Gastrocnemius medialis (tissue), 4 donors: ENCODE data around the gene ZPLD1. TPM values are rescaled to one million over a fixed set of nuclear protein-coding genes. Genes with fewer than 3 reads are reported as not detected.

ENCODE experiments used
- ATAC-seq, 2 donors: fragments of 150-250 bp; one replicate each; pipeline ENCODE4 v1.9.1; 2016
- DNase-seq, 2 donors: peaks; one replicate each; pipeline ENCODE4 v3.0.0-alpha.2; 2019
- H3K27ac ChIP-seq, 4 donors: fragments of 200-600 bp; sonication (generic); 1 replicate in 1 of 4; 2 replicates in 3 of 4; pipeline ENCODE4 v1.5.1; 2016 to 2018; ENCODE audit warnings: mild to moderate bottlenecking in 2 of 4, moderate library complexity in 1 of 4
- H3K27me3 ChIP-seq, 3 donors: fragments of 200-600 bp; sonication (generic) in 2 of 3; 1 replicate in 1 of 3; 2 replicates in 2 of 3; pipeline versions ENCODE4 v1.5.1 to v1.6.0; 2016 to 2019; ENCODE audit warnings: mild to moderate bottlenecking in 1 of 3, moderate library complexity in 1 of 3
- H3K36me3 ChIP-seq, 2 donors: fragments of 200-600 bp; sonication (generic) in 1 of 2; one replicate each; pipeline ENCODE4 v1.5.1; 2017 to 2018
- H3K4me1 ChIP-seq, 2 donors: fragments of 200-600 bp; sonication (generic) in 1 of 2; one replicate each; pipeline ENCODE4 v1.5.1; 2016 to 2017; ENCODE audit warnings: mild to moderate bottlenecking in 2 of 2
- H3K4me3 ChIP-seq, 4 donors: fragments of 200-600 bp; sonication (generic) in 3 of 4; 1 replicate in 1 of 4; 2 replicates in 3 of 4; pipeline ENCODE4 v1.5.1; 2016 to 2019; ENCODE audit warnings: mild to moderate bottlenecking in 2 of 4
- H3K9me3 ChIP-seq, 3 donors: fragments of 200-600 bp; sonication (generic) in 2 of 3; 1 replicate in 1 of 3; 2 replicates in 2 of 3; pipeline ENCODE4 v1.5.1; 2016 to 2019
- POLR2A ChIP-seq, 2 donors: fragments of 450-650 bp; IDR thresholded peaks; one replicate each; pipeline ENCODE4 v1.6.1; 2017; ENCODE audit warnings: antibody characterized with exemption in 2 of 2, mild to moderate bottlenecking in 2 of 2, moderate library complexity in 2 of 2
- in situ Hi-C, 4 donors: fragments of 200-750 bp; cut with MboI; loops; one replicate each; pipeline versions ENCODE4 v1.15.0 to v1.8.0; 2017; ENCODE audit warnings: low sequenced_read_pairs in 4 of 4
- intact Hi-C: fragments of 100-400 bp; cut with DNase I; formaldehyde crosslinking; loops from one replicate; pipeline ENCODE4 v1.15.1; 2023; ENCODE audit warnings: low total_unique reads
- total RNA-seq, 4 donors: library from RNA; depleted of rRNA; stranded (reverse); fragments of >200 nt; gene quantifications; one replicate each; pipeline versions ENCODE4 v1.1.0 to v1.2.3, GENCODE V29; 2016
- TF ChIP-seq, protein P1 (sequence below), 5 experiments: fragments of 450-650 bp in 3 of 5; fragments of 200-600 bp in 2 of 5; sonication (generic) in 2 of 5; IDR thresholded peaks in 4 of 5; conservative IDR thresholded peaks in 1 of 5; 1 replicate in 4 of 5; 2 replicates in 1 of 5; pipeline ENCODE4 v1.5.1; 2016 to 2019; ENCODE audit warnings: antibody characterized with exemption in 5 of 5, mild to moderate bottlenecking in 3 of 5, moderate library complexity in 3 of 5

The ZPLD1 gene
- total RNA-seq, 4 donors from 2014 or later, result 0.07 to 0.09 TPM; not detected in 2

DNA sequence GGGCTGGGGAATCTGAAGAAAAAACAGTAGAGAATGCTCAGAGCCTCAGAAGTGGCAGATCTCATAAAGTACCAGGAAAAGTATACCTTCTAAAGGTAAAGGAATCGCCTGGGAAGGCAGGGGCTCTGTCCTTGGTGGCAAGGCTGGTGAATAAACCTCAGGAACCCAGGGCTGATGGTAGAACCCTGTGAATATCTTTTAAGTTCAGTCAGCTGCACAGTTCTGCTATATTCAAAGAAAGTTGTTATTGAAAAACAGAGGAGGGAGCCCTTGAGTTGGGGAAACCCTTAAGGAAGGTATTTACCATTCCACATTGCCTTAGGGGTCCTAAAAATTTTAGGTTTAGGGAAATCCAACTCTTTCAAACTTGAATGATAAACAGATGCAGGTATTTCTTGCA lies 31.2 kb downstream of the ZPLD1 start:
- in situ Hi-C loops (no loop called here), intact Hi-C loops (no loop called here)
- no peak for TF ChIP-seq POLR2A (IDR thresholded peaks at IDR 0.05)
- TF ChIP-seq, protein P1, sequence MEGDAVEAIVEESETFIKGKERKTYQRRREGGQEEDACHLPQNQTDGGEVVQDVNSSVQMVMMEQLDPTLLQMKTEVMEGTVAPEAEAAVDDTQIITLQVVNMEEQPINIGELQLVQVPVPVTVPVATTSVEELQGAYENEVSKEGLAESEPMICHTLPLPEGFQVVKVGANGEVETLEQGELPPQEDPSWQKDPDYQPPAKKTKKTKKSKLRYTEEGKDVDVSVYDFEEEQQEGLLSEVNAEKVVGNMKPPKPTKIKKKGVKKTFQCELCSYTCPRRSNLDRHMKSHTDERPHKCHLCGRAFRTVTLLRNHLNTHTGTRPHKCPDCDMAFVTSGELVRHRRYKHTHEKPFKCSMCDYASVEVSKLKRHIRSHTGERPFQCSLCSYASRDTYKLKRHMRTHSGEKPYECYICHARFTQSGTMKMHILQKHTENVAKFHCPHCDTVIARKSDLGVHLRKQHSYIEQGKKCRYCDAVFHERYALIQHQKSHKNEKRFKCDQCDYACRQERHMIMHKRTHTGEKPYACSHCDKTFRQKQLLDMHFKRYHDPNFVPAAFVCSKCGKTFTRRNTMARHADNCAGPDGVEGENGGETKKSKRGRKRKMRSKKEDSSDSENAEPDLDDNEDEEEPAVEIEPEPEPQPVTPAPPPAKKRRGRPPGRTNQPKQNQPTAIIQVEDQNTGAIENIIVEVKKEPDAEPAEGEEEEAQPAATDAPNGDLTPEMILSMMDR (IDR thresholded peaks at IDR 0.05 in 4 of 5, conservative IDR thresholded peaks at IDR 0.05 in 1 of 5), result no peak
- Histone ChIP-seq H3K4me1 (no peaks in the 10 kb centered on the region), H3K27me3 (no peaks in the 10 kb centered on the region), H3K9me3 (no peaks in the 10 kb centered on the region), H3K27ac (no peak overlapping the region), H3K36me3 (no peaks in the 10 kb centered on the region), H3K4me3 (no peak overlapping the region)
- ATAC-seq (no peak), DNase-seq (no peak)

DNA sequence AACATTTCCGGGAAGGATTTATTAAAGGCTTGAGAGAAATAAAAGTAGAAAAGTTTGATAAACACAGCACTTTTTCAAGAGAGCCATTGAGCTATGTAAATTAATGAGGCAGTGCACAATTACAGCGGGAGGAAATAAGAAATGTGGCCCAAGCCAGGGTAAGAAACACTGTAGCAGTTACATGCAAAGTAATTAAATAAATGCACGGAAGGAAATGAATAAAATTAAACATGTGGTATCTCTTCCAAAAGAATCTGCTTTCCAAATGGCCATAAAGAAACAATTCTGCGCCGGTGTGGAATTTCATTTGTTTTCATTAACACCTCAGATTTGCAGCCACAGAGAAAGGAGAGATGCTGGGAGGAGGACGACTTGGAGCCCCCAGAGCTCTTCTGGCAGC lies 35.3 kb downstream of the ZPLD1 start:
- Histone ChIP-seq H3K27me3 (no peaks in the 10 kb centered on the region), H3K4me3 (no peak overlapping the region), H3K9me3 (no peaks in the 10 kb centered on the region), H3K36me3 (no peaks in the 10 kb centered on the region), H3K4me1 (no peaks in the 10 kb centered on the region), H3K27ac (no peak overlapping the region)
- DNase-seq (no peak), ATAC-seq (no peak)
- TF ChIP-seq, protein P1 (IDR thresholded peaks at IDR 0.05 in 4 of 5, conservative IDR thresholded peaks at IDR 0.05 in 1 of 5), result no peak
- TF ChIP-seq POLR2A (IDR thresholded peaks at IDR 0.05), result no peak
- in situ Hi-C loops, result no loop called here
- intact Hi-C loops, result no loop called here

DNA sequence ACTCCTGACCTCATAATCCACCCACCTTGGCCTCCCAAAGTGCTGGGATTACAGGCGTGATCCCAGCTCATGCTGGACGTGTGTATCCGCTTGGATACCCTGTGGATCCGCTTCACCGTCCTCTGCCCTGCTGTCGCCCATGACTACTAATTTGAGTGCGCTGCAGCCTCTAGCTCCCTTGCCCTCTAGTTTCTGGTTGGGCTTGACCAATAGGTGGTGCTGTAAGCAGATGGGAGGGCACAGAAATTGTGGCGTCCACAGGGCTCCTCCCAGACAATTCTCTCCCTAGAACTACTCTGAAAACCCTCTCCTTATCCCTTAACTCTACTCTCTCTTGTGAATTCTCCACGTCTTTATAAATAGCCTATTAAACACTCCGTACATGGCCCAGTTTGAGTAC lies 36.2 kb downstream of the ZPLD1 start:
- Histone ChIP-seq H3K27ac (no peak overlapping the region), H3K9me3 (no peaks in the 10 kb centered on the region), H3K4me1 (no peaks in the 10 kb centered on the region), H3K27me3 (no peaks in the 10 kb centered on the region), H3K36me3 (no peaks in the 10 kb centered on the region), H3K4me3 (no peak overlapping the region)
- no peak for DNase-seq
- in situ Hi-C loops, result no loop called here
- intact Hi-C loops, result no loop called here
- ATAC-seq, result no peak
- no peak for TF ChIP-seq POLR2A (IDR thresholded peaks at IDR 0.05)
- TF ChIP-seq, protein P1 (IDR thresholded peaks at IDR 0.05 in 4 of 5, conservative IDR thresholded peaks at IDR 0.05 in 1 of 5), result no peak

DNA sequence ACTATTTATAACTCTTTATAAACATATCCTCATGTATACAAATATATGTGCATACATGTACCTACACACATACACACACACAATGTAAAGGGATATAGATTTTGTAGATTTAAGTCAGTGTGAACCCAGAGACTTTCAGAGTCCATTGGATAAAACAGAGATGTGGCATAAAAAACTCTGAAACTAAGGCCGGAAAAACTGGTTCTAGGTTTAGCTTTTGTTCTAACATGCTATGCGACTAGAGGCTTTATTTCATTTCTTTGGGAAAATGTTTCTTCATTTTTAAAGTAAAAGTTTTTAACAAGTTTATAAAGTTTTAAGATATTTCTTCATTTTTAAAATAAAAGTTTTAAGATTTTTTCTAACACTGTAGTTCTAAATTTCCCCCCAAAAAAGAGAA lies 36.7 kb downstream of the ZPLD1 start:
- no peak overlapping the region for H3K27ac ChIP-seq
- TF ChIP-seq POLR2A (IDR thresholded peaks at IDR 0.05), result no peak
- TF ChIP-seq, protein P1 (IDR thresholded peaks at IDR 0.05 in 4 of 5, conservative IDR thresholded peaks at IDR 0.05 in 1 of 5), result no peak
- intact Hi-C loops (no loop called here), in situ Hi-C loops (no loop called here)
- no peak overlapping the region for H3K4me3 ChIP-seq
- ATAC-seq, result no peak
- no peak for DNase-seq
- H3K4me1 ChIP-seq, result no peaks in the 10 kb centered on the region
- H3K9me3 ChIP-seq, result no peaks in the 10 kb centered on the region
- no peaks in the 10 kb centered on the region for H3K27me3 ChIP-seq
- H3K36me3 ChIP-seq, result no peaks in the 10 kb centered on the region

DNA sequence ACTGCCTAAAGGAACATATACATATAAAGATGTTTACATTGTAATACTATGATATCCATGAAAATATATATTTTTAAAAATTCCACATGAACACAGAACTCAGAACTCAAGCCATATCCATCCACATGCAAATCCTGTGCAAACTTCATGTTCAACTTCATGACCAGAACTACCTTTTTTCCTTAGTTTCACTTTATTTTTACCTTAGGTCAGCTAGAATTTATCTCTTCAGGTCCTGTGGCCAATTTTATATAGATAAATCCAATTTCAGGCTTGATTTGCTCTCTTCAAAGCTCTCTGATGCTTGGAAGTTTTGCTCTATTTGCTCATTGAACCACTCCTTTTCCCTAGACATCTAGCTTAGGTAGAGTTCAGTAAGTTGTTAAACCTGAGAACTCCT lies 38.8 kb downstream of the ZPLD1 start:
- in situ Hi-C loops, result no loop called here
- H3K4me3 ChIP-seq, result no peak overlapping the region
- DNase-seq (no peak), ATAC-seq (no peak)
- no peaks in the 10 kb centered on the region for H3K27me3 ChIP-seq
- TF ChIP-seq, protein P1 (IDR thresholded peaks at IDR 0.05 in 4 of 5, conservative IDR thresholded peaks at IDR 0.05 in 1 of 5), result no peak
- no peak for TF ChIP-seq POLR2A (IDR thresholded peaks at IDR 0.05)
- no peaks in the 10 kb centered on the region for H3K4me1 ChIP-seq
- no peak overlapping the region for H3K27ac ChIP-seq
- intact Hi-C loops, result no loop called here
- H3K36me3 ChIP-seq, result no peaks in the 10 kb centered on the region
- H3K9me3 ChIP-seq, result no peaks in the 10 kb centered on the region
